Upper lobe of right lung (tissue), 1 donor: Measurements from ENCODE around the gene TENM4. TPM values are rescaled to one million over a fixed set of nuclear protein-coding genes. Genes with fewer than 3 reads are reported as not detected.

Experiments used
- ATAC-seq: fragments of 200-7000 bp; cut with Tn5 transposase; one replicate; pipeline ENCODE4 v1.9.1; 2020; ENCODE audit warnings: mild to moderate bottlenecking, moderate library complexity
- DNase-seq: peaks from one replicate; pipeline ENCODE4 v3.0.0-alpha.2; 2020
- H3K27ac ChIP-seq: fragments of 200-600 bp; one replicate; pipeline ENCODE4 v1.8.0; 2022
- H3K27me3 ChIP-seq: fragments of 200-600 bp; one replicate; pipeline ENCODE4 v1.8.0; 2022; ENCODE audit warnings: mild to moderate bottlenecking
- H3K36me3 ChIP-seq: fragments of 200-600 bp; one replicate; pipeline ENCODE4 v1.8.0; 2022
- H3K4me1 ChIP-seq: fragments of 200-600 bp; one replicate; pipeline ENCODE4 v1.8.0; 2022
- H3K4me3 ChIP-seq: fragments of 200-600 bp; one replicate; pipeline ENCODE4 v1.8.0; 2022; ENCODE audit warnings: mild to moderate bottlenecking
- H3K9me3 ChIP-seq: fragments of 200-600 bp; one replicate; pipeline ENCODE4 v1.8.0; 2022
- intact Hi-C: fragments of 100-400 bp; cut with DNase I; formaldehyde crosslinking; loops from one replicate; pipeline ENCODE4 v1.11.0; 2022
- total RNA-seq: library from RNA; stranded (reverse); fragmentation: NEBNext Ultra II Directional; extraction: Animal tissue kit (Norgen Biotek cat#: 25700); gene quantifications from one replicate; pipeline ENCODE4 v1.2.1, GENCODE V29; 2021
- TF ChIP-seq, protein P1 (sequence below): fragments of 200-600 bp; IDR thresholded peaks from one replicate; pipeline ENCODE4 v1.8.0; 2022; ENCODE audit warnings: antibody characterized with exemption
- donor health status: DM: no; HTN: yes; CAD: no; lungs with severe emphysema.

Gene TENM4
- total RNA-seq, 1 donor from 2014 or later: 4.3 TPM

DNA sequence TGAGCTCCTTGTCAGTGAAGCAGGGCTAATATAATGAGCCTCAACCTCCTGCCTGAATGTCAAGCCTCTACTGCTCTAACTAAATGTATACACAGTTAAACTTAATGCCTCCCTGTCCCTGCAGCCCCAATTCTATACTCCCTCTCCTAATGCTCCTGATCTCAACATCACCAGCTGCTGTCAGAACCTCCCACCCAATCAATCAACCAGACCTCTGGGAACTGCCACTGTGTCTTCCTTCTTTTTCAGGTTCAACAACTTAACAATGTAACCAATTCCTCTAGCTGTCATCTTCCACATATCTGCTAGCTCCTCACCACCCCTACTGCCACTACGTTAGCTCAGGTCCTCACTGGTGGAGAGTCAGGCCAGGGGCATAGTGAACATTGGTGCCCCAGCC is 526.3 kb downstream of the TENM4 start:
- no peak for ATAC-seq

DNA sequence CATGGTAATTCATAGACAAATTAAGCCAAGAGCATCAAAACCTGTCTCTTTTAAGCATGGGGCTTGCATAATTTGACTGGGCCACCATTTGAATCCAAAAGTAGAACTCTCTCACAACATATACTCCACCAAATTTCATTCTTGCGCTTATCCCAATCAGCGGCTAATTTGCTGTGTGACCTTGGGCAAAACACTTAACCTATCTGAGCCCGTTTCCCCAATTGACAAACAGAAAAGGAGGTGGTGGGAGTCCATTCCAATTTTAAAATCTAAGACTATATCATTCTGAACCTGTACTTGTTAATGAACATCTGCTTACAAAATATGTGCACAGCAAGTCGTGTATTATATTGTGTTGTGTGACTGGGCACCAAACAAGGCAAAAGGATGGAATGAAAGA is 528.1 kb downstream of the TENM4 start:
- Histone ChIP-seq H3K27ac (no peak overlapping the region), H3K9me3 (no peaks in the 10 kb centered on the region), H3K36me3 (no peaks in the 10 kb centered on the region), H3K27me3 (no peaks in the 10 kb centered on the region), H3K4me3 (no peak overlapping the region), H3K4me1 (no peaks in the 10 kb centered on the region)
- DNase-seq: no peak
- TF ChIP-seq, protein P1, sequence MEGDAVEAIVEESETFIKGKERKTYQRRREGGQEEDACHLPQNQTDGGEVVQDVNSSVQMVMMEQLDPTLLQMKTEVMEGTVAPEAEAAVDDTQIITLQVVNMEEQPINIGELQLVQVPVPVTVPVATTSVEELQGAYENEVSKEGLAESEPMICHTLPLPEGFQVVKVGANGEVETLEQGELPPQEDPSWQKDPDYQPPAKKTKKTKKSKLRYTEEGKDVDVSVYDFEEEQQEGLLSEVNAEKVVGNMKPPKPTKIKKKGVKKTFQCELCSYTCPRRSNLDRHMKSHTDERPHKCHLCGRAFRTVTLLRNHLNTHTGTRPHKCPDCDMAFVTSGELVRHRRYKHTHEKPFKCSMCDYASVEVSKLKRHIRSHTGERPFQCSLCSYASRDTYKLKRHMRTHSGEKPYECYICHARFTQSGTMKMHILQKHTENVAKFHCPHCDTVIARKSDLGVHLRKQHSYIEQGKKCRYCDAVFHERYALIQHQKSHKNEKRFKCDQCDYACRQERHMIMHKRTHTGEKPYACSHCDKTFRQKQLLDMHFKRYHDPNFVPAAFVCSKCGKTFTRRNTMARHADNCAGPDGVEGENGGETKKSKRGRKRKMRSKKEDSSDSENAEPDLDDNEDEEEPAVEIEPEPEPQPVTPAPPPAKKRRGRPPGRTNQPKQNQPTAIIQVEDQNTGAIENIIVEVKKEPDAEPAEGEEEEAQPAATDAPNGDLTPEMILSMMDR: no peak
- intact Hi-C loops: no loop called here
- ATAC-seq: no peak

More for the DNA sequence above, 526.3 kb downstream of the TENM4 start:
- no peak for DNase-seq
- Histone ChIP-seq H3K9me3 (no peaks in the 10 kb centered on the region), H3K4me3 (no peak overlapping the region), H3K27ac (no peak overlapping the region), H3K4me1 (no peaks in the 10 kb centered on the region), H3K27me3 (no peaks in the 10 kb centered on the region), H3K36me3 (no peaks in the 10 kb centered on the region)
- intact Hi-C loops: no loop called here
- TF ChIP-seq, protein P1: no peak

DNA sequence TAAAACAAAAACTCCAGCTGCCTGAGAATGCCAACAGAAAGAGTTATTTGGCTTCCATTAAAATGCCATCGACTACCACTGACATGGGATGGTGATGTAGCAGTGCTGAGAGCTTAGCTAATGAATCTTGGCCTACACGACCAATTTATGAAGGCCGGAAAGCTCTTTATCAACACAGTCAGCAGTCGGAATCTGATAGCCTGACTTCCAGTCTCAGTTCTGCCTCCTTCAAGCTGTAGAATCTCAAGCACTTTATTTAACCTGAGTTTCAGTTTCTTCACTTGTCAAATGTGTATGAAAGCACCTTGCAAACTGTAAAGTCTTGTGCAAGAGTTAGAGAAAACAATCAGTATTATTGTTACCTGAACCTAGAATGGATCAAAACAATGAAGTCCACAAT is 530.5 kb downstream of the TENM4 start:
- TF ChIP-seq, protein P1: no peak
- no peaks in the 10 kb centered on the region for H3K36me3 ChIP-seq
- no peaks in the 10 kb centered on the region for H3K27me3 ChIP-seq
- ATAC-seq: no peak
- no peak overlapping the region for H3K27ac ChIP-seq
- no peaks in the 10 kb centered on the region for H3K4me1 ChIP-seq
- H3K9me3 ChIP-seq: no peaks in the 10 kb centered on the region
- H3K4me3 ChIP-seq: no peak overlapping the region
- DNase-seq: no peak
- intact Hi-C loops: no loop called here

GRCh38 chr11:78909386-78909785 is 531.4 kb downstream of the TENM4 start:
- Histone ChIP-seq H3K4me1 (no peaks in the 10 kb centered on the region), H3K36me3 (no peaks in the 10 kb centered on the region), H3K4me3 (no peak overlapping the region), H3K27me3 (no peaks in the 10 kb centered on the region), H3K27ac (no peak overlapping the region), H3K9me3 (no peaks in the 10 kb centered on the region)
- intact Hi-C loops: no loop called here
- ATAC-seq (no peak), DNase-seq (no peak)
- TF ChIP-seq, protein P1: no peak

DNA sequence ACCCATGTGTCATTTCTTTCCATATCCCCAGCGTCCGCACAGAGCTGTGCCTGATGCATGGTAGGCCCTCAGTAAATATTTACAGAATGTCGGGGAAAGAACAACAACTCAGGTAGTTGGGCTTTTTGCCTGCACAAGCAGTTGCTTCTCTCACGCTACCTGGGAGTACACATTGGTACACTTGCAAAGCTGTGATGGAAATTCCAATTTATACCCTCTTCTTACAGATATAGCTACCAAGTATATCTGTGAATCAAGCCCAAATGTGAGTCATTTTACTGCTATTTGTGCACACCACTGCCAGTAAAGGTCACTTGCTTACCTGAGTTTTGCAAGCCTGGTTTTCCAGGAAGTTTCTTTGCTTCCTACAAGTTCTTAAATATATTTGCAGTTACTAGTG is 533.2 kb downstream of the TENM4 start:
- Histone ChIP-seq H3K36me3 (no peaks in the 10 kb centered on the region), H3K4me1 (no peaks in the 10 kb centered on the region), H3K4me3 (no peak overlapping the region), H3K27ac (no peak overlapping the region), H3K27me3 (no peaks in the 10 kb centered on the region), H3K9me3 (no peaks in the 10 kb centered on the region)
- ATAC-seq (no peak), DNase-seq (no peak)
- intact Hi-C loops: no loop called here
- TF ChIP-seq, protein P1: no peak

GRCh38 chr11:78906566-78906965 is 534.3 kb downstream of the TENM4 start:
- Histone ChIP-seq H3K36me3 (no peaks in the 10 kb centered on the region), H3K4me3 (no peak overlapping the region), H3K27ac (no peak overlapping the region), H3K27me3 (no peaks in the 10 kb centered on the region), H3K9me3 (no peaks in the 10 kb centered on the region), H3K4me1 (no peaks in the 10 kb centered on the region)
- ATAC-seq: no peak
- TF ChIP-seq, protein P1: no peak
- DNase-seq: no peak
- intact Hi-C loops: no loop called here
